ENCODE results near the gene CBR4. TPM values are rescaled to one million over a fixed set of nuclear protein-coding genes. Genes with fewer than 3 reads are reported as not detected.
A peak's percentile ranks its signal among the peaks of the same experiment; 100 is the strongest.
"Not testable (repeated sequence)": the region's sequence is repeated elsewhere in the genome, so short reads cannot be mapped to it uniquely, and the experiment has no call there.

Gene CBR4
- 11.9 and 14.5 TPM in 2 replicates for total RNA-seq (2014; rRNA removed)
- polyA plus RNA-seq (2012): 2.8 TPM

- peak; percentile 98 for DNase-seq (ENCODE audit: low read depth)
Observed at GRCh38 chr4:169010125-169011023, at the start of gene CBR4. Gene CBR4 (minus strand): TSS chr4:169010255. CDS start chr4:169010089, 166 bp downstream.

GRCh38 chr4:169059306-169060211 is 49.5 kb upstream of the CBR4 start:
- DNase-seq (ENCODE audit: low read depth): no peak

- DNase-seq (ENCODE audit: low read depth): no peak
Observed at GRCh38 chr4:169058312-169058711, 48.3 kb upstream of the CBR4 start.

- DNase-seq (ENCODE audit: low read depth): no peak
Observed at GRCh38 chr4:169054879-169055278, 44.8 kb upstream of the CBR4 start.

GRCh38 chr4:169052594-169052945 is 42.5 kb upstream of the CBR4 start:
- DNase-seq (ENCODE audit: low read depth): no peak

- no peak for DNase-seq (ENCODE audit: low read depth)
Observed at GRCh38 chr4:169051761-169052593, 41.9 kb upstream of the CBR4 start.

- DNase-seq (ENCODE audit: low read depth): no peak
Observed at GRCh38 chr4:169050881-169051760, 41.1 kb upstream of the CBR4 start.

GRCh38 chr4:169050284-169050683 is 40.2 kb upstream of the CBR4 start:
- DNase-seq (ENCODE audit: low read depth): no peak

GRCh38 chr4:169048868-169049414 is 38.9 kb upstream of the CBR4 start:
- no peak for DNase-seq (ENCODE audit: low read depth)

GRCh38 chr4:169047956-169048355 is 37.9 kb upstream of the CBR4 start:
- DNase-seq (ENCODE audit: low read depth): no peak

GRCh38 chr4:169045862-169046584 is 36.0 kb upstream of the CBR4 start:
- DNase-seq (ENCODE audit: low read depth): no peak

- no peak for DNase-seq (ENCODE audit: low read depth)
Observed at GRCh38 chr4:169044714-169045447, 34.8 kb upstream of the CBR4 start.

GRCh38 chr4:169042608-169043007 is 32.6 kb upstream of the CBR4 start:
- DNase-seq (ENCODE audit: low read depth): no peak

GRCh38 chr4:169040559-169041261 is 30.7 kb upstream of the CBR4 start:
- DNase-seq (ENCODE audit: low read depth): no peak

GRCh38 chr4:169039251-169039954 is 29.3 kb upstream of the CBR4 start:
- DNase-seq (ENCODE audit: low read depth): no peak

GRCh38 chr4:169037506-169037905 is 27.5 kb upstream of the CBR4 start:
- DNase-seq (ENCODE audit: low read depth): peak; percentile 41

GRCh38 chr4:169035871-169036620 is 26.0 kb upstream of the CBR4 start:
- DNase-seq (ENCODE audit: low read depth): not testable (repeated sequence)

All from LHCN-M2 (cell line).